ENCODE results near the gene ROPN1B. TPM values are rescaled to one million over a fixed set of nuclear protein-coding genes. Genes with fewer than 3 reads are reported as not detected.
A peak's percentile ranks its signal among the peaks of the same experiment; 100 is the strongest.
"Not testable (repeated sequence)": the region's sequence is repeated elsewhere in the genome, so short reads cannot be mapped to it uniquely, and the experiment has no call there.

The ROPN1B gene
- total RNA-seq, 2 donors from 2014 or later = 2.2 to 27.8 TPM

GRCh38 chr3:125990253-125990970 is 21.4 kb downstream of the ROPN1B start:
- TF ChIP-seq POLR2AphosphoS5 (IDR thresholded peaks at IDR 0.05) (peak; percentile 66), POLR2A (IDR thresholded peaks at IDR 0.05) (peak; percentile 29)
- TF ChIP-seq, protein P1, sequence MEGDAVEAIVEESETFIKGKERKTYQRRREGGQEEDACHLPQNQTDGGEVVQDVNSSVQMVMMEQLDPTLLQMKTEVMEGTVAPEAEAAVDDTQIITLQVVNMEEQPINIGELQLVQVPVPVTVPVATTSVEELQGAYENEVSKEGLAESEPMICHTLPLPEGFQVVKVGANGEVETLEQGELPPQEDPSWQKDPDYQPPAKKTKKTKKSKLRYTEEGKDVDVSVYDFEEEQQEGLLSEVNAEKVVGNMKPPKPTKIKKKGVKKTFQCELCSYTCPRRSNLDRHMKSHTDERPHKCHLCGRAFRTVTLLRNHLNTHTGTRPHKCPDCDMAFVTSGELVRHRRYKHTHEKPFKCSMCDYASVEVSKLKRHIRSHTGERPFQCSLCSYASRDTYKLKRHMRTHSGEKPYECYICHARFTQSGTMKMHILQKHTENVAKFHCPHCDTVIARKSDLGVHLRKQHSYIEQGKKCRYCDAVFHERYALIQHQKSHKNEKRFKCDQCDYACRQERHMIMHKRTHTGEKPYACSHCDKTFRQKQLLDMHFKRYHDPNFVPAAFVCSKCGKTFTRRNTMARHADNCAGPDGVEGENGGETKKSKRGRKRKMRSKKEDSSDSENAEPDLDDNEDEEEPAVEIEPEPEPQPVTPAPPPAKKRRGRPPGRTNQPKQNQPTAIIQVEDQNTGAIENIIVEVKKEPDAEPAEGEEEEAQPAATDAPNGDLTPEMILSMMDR (IDR thresholded peaks at IDR 0.05) = no peak
- Histone ChIP-seq H3K9me3 (no peaks in the 10 kb centered on the region), H3K27ac (peak overlapping the region; percentile 57 to 79), H3K4me3 (peak overlapping the region; percentile 34 to 51), H3K4me1 (replicated peaks) (no peaks in the 10 kb centered on the region), H3K27me3 (replicated peaks; ENCODE audit: insufficient read depth) (no peaks in the 10 kb centered on the region), H3K36me3 (no peaks in the 10 kb centered on the region)
- DNase-seq (ENCODE audit: low spot score) = peak; percentile 77
- 2% methylated on average over 52 of the region's 52 CpGs for WGBS
- intact Hi-C loops (cut with DNase I) = no loop called here

DNA sequence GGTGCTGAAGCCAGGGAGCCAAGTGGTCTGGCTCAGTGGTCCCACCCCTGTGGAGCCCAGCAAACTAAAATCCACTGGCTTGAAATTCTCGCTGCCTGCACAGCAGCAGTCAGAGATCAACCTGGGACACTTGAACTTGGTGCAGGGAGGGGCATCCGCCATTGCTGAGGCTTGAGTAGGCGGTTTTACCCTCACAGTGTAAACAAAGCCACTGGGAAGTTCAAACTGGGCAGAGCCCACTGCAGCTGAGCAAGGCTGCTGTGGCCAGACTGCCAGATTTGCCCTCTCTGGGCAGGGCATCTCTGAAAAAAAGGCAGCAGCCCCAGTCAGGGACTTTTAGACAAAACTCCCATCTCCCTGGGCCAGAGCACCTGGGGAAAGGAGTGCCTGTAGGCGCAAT is 27.8 kb downstream of the ROPN1B start:
- H3K9me3 ChIP-seq; intact Hi-C loops (cut with DNase I); DNase-seq (ENCODE audit: low spot score); H3K4me3 ChIP-seq; H3K36me3 ChIP-seq; H3K27me3 ChIP-seq (replicated peaks; ENCODE audit: insufficient read depth); H3K27ac ChIP-seq; H3K4me1 ChIP-seq (replicated peaks): not testable (repeated sequence)
- WGBS = 89% methylated on average over 4 of the region's 4 CpGs

GRCh38 chr3:126002189-126002588 is 33.2 kb downstream of the ROPN1B start:
- TF ChIP-seq, protein P1 (IDR thresholded peaks at IDR 0.05) = no peak
- TF ChIP-seq POLR2A (IDR thresholded peaks at IDR 0.05) (no peak), POLR2AphosphoS5 (IDR thresholded peaks at IDR 0.05) (no peak)
- H3K27me3 ChIP-seq (replicated peaks; ENCODE audit: insufficient read depth) = no peaks in the 10 kb centered on the region
- H3K9me3 ChIP-seq = no peaks in the 10 kb centered on the region
- DNase-seq (ENCODE audit: low spot score) = no peak
- no peak overlapping the region for H3K4me3 ChIP-seq
- no peak overlapping the region for H3K27ac ChIP-seq
- H3K36me3 ChIP-seq = no peaks in the 10 kb centered on the region
- intact Hi-C loops (cut with DNase I) = no loop called here
- H3K4me1 ChIP-seq (replicated peaks) = no peaks in the 10 kb centered on the region

GRCh38 chr3:126003447-126004190 is 34.6 kb downstream of the ROPN1B start:
- TF ChIP-seq, protein P1 (IDR thresholded peaks at IDR 0.05) = no peak
- TF ChIP-seq POLR2AphosphoS5 (IDR thresholded peaks at IDR 0.05) (no peak), POLR2A (IDR thresholded peaks at IDR 0.05) (no peak)
- Histone ChIP-seq H3K27ac (no peak overlapping the region), H3K9me3 (no peaks in the 10 kb centered on the region), H3K36me3 (no peaks in the 10 kb centered on the region), H3K4me1 (replicated peaks) (no peaks in the 10 kb centered on the region), H3K27me3 (replicated peaks; ENCODE audit: insufficient read depth) (no peaks in the 10 kb centered on the region), H3K4me3 (no peak overlapping the region)
- WGBS = 92% methylated on average over 10 of the region's 10 CpGs
- no peak for DNase-seq (ENCODE audit: low spot score)
- intact Hi-C loops (cut with DNase I) = no loop called here

DNA sequence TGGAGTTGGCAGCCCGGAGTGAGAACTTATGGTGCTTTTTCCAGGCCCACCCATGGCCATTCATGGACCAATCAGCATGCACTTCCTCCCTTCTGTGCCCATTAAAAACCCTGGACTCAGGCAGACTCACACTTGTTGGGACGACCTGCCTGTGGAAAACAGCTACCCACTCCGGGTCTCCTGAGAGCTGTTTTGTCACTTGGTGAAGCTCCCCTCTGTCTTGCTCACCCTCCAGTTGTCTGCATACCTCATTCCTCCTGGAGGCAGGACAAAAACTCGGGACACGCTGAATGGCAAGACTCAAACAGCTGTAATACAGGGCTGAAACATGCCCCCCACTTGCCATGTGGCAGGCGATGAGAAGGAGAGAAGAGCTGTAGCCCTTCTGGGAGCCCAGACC is 35.2 kb downstream of the ROPN1B start:
- intact Hi-C loops (cut with DNase I) = no loop called here
- H3K27ac ChIP-seq = no peak overlapping the region
- H3K27me3 ChIP-seq (replicated peaks; ENCODE audit: insufficient read depth) = no peaks in the 10 kb centered on the region
- H3K4me3 ChIP-seq = no peak overlapping the region
- 95% methylated on average over 6 of the region's 6 CpGs for WGBS
- TF ChIP-seq, protein P1 (IDR thresholded peaks at IDR 0.05) = no peak
- TF ChIP-seq POLR2AphosphoS5 (IDR thresholded peaks at IDR 0.05) (no peak), POLR2A (IDR thresholded peaks at IDR 0.05) (no peak)
- DNase-seq (ENCODE audit: low spot score) = no peak
- no peaks in the 10 kb centered on the region for H3K36me3 ChIP-seq
- H3K4me1 ChIP-seq (replicated peaks) = no peaks in the 10 kb centered on the region
- no peaks in the 10 kb centered on the region for H3K9me3 ChIP-seq

All from prostate gland (tissue), 2 donors.